Left colon (tissue), 2 donors: ENCODE data around the gene LRRC8E. TPM values are rescaled to one million over a fixed set of nuclear protein-coding genes. Genes with fewer than 3 reads are reported as not detected.

Source experiments
- ATAC-seq: fragments of 200-7000 bp; cut with Tn5 transposase; one replicate; pipeline ENCODE4 v1.9.1; 2020; ENCODE audit warnings: mild to moderate bottlenecking, moderate library complexity
- DNase-seq, 2 donors: peaks; one replicate each; pipeline ENCODE4 v3.0.0-alpha.2; 2020
- intact Hi-C, 2 donors: fragments of 100-400 bp; cut with DNase I in 1 of 2; cut with micrococcal nuclease in 1 of 2; formaldehyde crosslinking; loops; one replicate each; pipeline versions ENCODE4 v1.11.2 to v1.14.0; 2022; cut with DNase I, micrococcal nuclease
- total RNA-seq, 2 donors: library from RNA; stranded (reverse); fragmentation: NEBNext Ultra II Directional; extraction: Animal tissue kit (Norgen Biotek cat#: 25700); gene quantifications; one replicate each; pipeline ENCODE4 v1.2.1, GENCODE V29; 2021
- donor health status: DM: no; HTN: no; CAD: no.
- donor health status: DM: yes; HTN: yes; CAD: no.

The LRRC8E gene
- total RNA-seq, 2 donors from 2014 or later: 2.7 to 3.1 TPM

DNA sequence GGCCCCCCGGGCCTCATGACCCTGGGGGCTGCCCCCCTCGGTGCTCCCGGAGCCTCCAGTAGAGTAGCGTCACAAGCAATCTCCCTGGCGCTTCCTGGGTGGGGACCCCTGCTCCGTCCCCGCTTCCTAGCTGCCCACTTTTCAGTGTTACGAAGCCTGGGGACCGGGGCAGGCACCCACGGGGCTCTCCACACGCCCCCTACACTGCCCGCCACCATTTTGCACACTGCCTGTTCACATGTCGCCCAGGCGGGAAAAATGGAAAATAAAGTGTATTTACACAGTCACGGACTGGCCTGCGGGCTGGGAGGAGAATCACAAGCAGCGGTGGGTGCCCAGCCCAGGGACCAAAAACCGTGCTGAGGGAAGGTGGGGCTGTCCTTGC is 23.6 kb upstream of the LRRC8E start:
- no peak for ATAC-seq
- intact Hi-C loops: no loop called here
- no peak for DNase-seq

DNA sequence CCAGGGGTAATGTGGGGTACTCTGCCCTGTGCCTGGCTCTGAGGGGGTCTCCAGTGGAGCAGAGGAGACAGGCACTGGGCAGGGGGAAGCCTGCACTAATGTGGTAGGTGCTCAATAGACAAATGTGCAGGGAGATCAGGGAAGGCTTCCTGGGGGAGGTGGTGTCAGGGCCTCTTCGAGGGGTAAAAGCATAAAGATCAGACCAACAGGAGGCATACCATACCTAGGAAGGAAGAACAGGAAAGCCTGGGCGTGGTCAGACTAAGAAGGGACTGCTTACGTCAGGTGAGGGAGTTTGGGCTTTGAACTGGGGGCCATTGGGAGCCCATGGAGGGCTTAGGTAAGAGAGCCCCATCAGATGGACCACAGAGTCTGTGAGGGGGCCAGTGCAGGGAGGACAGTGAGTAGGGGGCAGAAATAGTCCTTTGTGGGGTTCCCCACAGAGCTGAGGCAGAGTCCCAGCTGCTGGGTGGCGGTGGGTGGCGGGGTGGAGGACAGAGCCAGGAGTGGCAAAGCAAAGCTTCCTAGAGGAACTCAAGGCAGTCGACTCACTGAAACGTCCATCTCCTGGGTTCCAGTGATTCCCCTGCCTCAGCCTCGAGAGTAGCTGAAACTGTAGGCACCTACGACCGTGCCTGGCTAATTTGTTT is 22.9 kb upstream of the LRRC8E start:
- intact Hi-C loops: no loop called here
- no peak for ATAC-seq
- no peak for DNase-seq

DNA sequence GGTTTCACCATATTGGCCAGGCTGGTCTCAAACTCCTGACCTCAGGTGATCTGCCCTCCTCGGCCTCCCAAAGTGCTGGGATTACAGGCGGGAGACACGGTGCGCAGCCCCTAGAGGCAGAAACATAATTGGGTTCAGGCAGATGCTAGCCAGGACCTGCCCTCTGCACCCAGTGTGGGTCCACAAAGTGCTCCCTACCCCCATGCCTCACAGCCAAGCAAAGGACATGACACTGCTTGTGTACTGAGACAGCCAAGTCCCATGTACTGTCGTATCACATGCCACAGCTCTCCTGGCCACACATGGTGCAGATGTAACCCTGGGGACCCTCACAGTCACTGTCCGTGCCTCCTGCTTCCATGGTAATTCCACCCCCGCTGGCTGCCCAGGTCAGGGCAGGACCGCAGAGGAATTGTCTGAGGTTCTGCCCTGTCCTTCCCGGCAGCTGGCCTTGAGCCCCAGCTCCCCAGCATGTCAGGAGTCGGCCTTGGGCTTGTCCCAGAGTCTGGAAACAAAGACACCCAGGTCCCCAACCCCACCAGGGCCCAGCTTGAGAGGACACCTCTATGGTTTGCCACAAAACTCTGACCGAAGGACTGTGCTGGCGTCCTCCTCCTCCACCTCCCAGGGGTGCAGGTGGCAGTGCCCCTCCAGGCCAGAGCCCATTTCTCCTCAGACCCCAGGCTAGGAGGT is 21.8 kb upstream of the LRRC8E start:
- intact Hi-C loops: no loop called here
- ATAC-seq (no peak), DNase-seq (no peak)

DNA sequence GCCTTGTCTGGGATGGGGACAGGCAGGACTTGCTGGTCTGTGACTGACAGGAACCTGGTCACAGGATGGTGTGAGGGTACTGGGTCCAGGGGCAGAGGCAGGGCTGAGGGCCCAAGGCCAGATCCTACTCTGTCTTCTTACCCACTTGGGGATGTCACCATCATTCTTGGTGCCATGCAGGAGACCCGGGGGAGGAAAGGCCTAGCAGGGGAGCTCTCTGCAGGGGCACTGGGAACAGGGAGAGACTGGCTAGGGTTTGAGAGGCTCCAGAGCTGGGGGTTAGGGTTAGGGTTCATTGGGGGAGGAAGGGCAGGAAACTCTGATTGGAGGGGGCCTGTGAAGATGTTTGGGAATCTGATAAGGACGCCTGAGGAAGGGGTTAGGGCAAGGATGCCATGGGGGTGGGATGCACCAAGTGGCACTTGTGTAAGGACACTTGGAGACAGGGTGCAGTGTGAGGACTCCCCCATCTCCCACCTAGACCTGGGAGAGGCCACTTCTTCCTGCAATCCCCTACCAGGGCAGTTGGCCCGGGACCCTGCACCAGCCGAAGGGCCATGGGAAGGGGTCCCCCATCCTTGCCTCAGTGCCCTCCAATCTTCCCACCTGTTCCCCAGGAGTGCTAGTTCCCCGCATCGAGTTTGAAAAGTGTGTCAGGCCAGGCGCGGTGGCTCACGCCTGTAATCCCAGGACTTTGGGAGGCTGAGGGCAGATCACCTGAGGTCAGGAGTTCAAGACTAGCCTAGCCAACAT is 21.0 kb upstream of the LRRC8E start:
- ATAC-seq (no peak), DNase-seq (no peak)
- intact Hi-C loops: no loop called here

DNA sequence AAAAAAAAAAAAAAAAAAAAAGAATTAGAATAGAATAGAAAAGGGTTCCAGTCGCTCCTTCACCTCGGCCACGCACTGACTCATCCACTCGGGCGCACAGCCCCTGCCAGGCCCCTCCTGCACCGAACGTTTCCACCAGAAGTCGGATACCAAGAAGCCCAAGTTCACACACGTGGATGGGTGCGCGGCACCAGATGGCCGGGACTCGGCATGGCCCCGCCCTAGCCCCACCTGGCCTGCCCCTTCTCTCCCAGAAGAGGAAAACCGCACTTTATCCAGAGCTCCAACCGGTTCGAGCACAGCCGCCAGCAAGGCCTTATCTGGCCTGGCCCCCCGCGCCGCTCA is 20.0 kb upstream of the LRRC8E start:
- DNase-seq: peak in 1 of 2 donors; percentile 59
- intact Hi-C loops: no loop called here

DNA sequence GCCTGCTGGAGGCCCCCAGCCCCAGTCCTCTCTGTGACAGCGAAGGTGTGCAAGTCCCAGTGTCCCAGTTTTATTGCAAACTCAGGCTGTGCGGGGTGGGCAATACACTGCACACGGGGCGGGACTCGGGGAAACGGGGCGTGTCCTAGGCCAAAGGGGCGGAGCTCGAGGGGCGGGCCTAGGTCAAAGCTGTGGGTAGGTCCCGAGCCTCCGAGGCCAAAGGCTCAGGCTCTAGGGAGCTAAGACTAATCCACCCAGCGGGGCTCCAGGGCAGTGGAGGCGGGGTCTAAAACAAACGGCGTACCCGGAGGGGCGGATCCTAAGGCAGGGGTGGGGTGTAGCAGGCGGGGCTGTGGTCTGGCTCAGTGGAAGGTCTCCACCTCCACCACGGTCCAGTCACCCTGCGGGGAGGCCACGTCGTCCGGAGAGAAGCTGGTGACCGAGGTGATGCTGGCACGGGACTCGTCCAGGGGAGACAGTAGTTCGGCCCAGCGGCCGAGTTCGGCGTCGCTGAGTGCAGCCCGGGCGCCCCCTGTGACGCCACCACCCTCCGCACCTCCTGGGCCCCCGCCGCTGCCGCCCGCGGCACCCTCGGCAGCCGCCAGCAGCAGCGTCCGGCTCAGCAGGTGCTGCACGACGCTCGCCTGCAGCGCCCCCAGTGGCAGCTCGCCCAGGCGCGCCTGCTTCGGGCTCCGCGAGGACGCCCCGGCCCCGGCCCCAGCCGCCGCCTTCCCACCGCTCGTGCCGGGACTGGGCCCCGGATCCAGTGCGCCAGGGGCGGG is 19.4 kb upstream of the LRRC8E start:
- ATAC-seq (peak; percentile 61), DNase-seq (peak; percentile 81 to 82)
- intact Hi-C loops: no loop called here

More for the DNA sequence above, 20.0 kb upstream of the LRRC8E start:
- ATAC-seq: peak; percentile 2

DNA sequence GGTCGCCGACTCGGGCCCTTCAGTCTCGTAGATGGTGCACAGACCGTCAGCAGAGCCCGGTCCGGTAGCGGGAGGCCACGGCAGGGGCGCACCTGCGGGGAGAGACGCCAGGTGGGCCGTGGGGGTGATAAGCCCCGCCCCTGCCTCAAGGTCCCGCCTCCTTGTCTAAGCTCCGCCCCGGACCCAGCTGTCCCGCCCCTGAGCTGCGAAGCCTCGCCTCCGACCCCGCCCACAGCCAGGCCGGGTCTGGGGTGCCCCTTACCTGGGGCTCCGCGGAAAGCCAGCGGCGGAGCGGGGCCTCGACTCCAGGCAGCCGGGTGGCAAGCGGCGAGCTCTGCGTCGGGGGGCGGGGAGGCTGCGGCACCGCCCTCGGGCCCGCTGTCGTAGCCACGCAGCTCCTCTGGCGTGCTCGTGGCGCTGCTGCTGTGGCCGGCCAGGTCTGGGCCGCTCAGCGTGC is 18.8 kb upstream of the LRRC8E start:
- DNase-seq: peak; percentile 64 to 85
- peak; percentile 57 for ATAC-seq
- intact Hi-C loops: no loop called here

DNA sequence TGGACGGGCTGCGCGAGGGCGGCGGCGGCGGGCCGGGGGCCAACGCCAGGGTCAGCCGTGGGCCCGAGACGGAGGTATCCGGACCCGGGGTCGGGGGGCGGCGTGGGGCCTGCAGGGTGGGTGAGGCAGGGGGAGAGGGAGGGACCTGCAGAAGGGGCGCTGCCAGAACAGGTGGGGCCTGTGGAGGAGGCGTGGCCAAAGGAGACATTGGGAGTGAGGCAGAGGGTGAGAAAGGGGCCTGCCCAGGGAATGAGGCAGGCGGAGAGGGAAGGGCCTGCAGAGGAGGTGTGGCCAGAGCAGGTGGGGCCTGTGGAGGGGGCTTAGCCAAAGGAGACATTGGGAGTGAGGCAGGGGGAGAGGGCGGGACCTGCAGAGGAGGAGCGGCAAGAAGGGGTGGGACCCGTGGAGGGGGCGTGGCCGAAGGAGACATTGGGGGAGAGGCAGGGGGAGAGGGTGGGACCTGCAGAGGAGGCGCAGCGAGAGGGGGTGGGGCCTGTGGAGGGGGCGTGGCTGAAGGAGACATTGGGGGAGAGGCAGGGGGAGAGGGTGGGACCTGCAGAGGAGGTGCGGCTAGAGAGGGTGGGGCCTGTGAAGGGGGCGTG is 18.3 kb upstream of the LRRC8E start:
- intact Hi-C loops: no loop called here
- ATAC-seq (peak; percentile 7), DNase-seq (peak; percentile 68 to 78)

DNA sequence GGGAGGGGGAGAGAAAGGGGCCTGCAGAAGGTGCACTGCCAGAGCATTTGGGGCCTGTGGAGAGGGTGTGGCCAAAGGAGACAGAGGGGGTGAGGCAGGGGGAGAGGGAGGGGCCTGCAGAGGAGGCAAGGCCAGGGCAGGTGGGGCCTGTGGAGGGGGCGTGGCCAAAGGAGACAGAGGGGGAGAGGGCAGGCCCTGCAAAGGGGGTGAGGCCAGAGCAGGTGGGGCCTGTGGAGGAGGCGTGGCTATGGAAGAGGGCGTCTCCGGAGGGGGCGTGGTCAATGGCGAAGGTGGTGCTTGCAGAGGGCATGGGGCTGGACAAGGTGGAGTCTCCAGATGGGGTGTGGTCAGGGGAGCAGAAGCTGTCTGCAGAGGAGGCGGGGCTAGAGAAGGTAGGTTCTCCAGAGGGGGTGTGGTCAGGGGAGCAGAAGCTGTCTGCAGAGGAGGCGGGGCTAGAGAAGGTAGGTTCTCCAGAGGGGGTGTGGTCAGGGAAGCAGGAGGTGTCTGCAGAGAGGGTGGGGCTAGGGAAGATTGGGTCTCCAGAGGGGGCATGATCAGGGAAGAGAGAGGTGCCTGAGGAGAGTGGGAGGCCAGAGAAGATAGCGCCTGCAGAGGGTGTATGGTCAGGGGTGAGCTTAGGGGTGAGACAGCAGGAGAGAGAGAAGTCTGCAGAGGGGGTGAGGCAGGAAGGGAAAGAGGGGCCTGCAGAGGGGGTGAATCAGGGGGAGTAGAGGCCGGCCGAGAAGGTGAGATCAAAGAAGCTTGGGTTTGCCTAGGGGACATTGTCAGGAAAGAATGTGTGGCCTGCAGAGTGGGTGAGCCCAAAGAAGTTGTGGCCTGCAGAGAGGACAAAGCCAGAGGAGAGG is 17.5 kb upstream of the LRRC8E start:
- ATAC-seq (peak; percentile 25), DNase-seq (peak; percentile 79 to 85)
- intact Hi-C loops: no loop called here

DNA sequence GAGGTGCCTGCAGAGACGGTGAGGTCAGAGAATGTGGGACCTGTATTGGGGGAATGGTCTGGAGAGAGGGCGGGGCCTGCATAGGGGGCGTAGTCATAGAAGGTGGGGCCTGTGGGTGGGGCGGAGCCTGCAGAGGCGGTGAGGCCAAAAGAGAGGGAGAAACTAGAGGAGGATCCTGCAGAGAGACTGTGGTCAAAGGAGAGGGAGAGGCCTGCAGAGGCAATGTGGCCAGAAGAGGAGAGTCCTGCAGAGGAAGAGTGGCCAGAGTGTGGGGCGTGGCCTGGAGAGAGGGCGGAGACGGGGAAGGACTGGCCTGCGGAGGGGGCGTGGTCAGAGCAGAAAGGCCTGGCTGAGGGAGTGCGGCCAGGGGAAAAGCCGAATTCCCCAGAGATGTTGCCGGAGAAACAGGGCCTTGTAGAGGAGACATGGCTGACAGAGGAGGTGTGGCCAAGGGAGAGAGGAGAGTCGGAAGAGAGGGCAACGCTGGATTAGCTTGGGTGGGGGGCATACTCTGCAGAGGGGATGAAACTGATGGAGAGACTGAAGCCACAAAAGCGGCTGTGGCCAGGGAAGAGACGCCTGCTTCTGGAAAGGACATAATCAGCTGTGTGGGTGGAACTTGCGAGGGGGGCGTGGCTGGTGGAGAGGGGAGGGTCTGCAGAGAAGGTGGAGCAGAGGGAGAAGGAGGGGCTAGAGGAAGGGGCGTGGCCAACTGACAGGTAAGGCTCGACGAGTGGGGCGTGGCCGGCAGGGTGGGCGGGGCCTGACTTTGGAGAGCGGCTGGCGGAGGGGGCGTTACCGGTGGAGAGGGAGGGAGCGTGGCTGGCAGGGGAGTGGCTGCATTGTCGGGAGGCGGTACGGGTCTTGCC is 16.6 kb upstream of the LRRC8E start:
- DNase-seq (peak; percentile 96 to 99), ATAC-seq (peak; percentile 57)
- intact Hi-C loops: no loop called here

DNA sequence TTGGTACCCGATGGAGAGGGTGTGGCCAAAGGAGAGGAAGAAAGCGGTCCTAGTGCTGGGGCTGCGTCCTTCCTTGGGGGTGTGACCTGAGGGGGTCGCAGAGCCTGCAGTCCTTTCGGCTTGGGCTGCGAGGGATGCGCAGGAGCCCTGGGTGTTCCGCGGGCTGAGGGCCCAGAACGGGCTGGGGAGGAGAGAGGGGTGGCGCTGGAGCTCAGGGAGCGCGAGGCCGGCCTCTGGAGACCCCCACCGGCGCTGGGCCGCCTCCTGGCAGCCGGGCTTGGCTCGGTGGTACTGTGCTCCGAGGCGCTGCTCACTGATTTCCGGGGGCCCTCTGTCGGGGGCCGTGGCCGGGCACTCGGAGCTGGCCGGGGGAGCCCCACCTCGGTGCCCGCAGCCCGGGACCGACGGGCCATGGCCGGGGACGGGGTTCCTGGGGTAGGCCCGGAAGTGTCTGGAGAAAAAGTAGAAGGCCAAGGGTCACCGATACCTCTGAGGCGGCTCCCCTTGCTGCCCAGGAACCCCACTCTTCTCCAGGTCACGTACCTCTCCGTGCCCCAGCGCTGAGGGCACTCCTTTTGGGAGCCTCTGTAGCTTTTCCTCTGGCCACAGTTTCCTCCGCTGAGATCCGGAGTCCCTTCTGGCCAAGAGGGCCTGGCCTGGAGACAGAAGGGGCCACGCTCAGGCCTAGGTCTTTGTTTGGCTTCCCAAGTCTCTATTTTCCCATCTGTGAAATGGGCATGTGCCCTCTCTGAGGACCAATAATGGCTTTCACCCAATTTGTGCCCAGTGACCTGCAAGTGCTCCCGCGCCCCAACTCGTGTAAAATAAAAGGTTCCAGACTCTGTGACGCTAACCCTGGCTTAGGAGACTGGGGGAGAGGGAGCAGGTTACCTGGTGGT is 15.8 kb upstream of the LRRC8E start:
- ATAC-seq (no peak), DNase-seq (no peak)
- intact Hi-C loops: no loop called here

DNA sequence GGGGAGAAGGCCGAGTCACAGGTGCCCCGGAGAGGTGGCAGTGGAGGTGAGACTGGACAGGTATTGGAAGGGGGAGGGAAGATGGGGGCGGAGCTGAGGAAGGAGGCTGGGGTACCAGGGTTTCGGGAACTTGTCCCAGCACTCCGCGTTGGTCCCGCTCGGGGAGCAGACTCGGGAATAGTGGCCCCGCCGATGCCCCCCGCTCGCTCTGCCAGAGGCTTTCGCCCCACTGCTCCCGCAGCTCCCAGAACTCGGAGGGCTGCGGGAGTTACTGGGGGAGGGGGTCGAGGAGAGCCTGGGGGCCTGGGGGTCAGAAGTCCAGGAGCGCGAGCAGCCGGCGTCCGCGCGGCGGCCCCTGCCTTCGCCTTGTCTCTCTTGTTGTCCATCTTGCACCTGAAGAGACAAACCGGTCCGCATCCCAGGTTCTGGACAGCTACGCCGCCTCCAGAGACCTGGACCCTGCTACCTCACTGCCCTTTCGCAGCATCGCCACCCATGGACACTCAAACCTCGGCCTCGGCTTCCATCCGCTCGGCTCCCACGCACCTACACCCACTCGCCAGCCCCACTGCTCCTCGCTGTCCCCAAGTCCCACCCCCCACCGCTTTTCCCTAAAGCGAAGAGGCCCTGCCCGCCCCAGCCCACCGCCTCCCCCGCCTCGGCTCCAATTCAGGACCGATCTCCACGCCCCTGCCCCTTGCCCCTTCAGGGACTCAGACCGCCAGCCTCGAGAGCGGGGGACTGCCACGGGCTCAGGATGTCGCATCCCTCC is 14.8 kb upstream of the LRRC8E start:
- no peak for ATAC-seq
- DNase-seq: no peak
- intact Hi-C loops: no loop called here

DNA sequence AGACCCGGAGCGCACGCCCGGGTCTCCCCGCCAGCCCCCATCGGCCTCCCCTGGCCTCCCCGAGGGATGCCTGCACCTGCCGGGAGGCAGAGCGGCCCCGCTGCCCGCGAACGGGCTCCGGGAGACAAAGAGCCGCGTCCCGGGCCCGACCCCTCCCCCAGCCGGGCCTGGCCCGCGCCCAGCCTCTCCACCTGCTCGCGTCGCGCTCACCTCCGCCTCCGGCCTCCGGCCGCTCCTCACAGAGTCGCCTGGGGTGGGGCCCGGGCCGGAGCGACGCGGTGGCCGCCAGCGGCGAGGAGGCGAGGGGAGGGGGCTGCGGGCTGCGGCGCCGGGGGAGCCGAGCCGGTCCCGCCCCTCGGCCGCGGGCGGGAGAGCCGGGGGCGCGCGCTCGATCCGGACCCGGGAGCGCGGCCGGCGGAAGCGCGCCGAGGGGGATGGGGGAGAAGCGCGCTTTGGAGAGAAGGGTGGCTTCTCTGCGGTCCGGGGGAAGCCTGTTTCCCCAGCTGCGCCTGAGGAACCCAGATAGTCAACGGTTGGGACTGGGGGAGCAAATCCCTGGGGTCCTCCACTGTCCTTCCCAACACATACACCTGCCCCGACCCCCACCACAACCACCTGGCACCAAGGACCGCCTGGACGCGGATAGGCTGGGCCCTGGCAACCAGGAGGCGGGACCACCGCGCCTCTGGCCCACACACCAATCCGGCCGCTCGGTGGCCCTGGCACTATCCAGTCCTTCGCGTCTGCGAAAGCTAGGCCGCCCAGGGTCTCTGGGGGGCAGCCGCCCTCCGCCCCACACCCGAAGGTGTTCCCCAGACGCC is 14.0 kb upstream of the LRRC8E start, which contains the start of gene PRR36:
TSS of gene PRR36 (minus strand) at position 315 of the 821 bp plus-strand sequence. CDS start 701 bp downstream, outside the sequence.
- no peak for DNase-seq
- no peak for ATAC-seq
- intact Hi-C loops: no loop called here

DNA sequence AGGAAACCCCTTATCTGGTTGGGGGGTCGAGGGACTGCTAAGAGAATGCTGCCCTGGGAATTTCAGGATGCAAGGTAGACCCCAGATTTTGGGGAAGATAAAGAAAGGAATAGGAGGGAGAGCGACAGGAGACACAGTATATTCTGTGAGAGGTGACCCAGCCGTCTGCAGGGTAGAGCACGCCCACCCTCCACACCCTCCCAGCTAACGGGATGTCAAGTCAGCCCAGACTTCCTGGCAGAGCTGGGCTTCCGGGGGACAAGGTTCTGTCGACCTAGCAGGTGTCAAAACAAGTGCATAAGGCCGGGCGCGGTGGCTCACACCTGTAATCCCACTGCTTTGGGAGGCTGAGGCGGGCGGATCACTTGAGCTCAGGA is 13.4 kb upstream of the LRRC8E start:
- DNase-seq (no peak), ATAC-seq (no peak)
- intact Hi-C loops: no loop called here
